Endometrium (tissue), 2 donors: ENCODE measurements around the gene PNPLA7.
"Not testable (repeated sequence)": the region's sequence is repeated elsewhere in the genome, so short reads cannot be mapped to it uniquely, and the experiment has no call there.

Experiments used
- FAIRE-seq: peaks from 2 replicates; lab custom pipeline; 2012; peaks lifted over from hg19 to GRCh38; lab: Jason Lieb, UNC
- donor health status: control.
- donor health status: control.

Gene PNPLA7

GRCh38 chr9:137540536-137540935 is 9.7 kb downstream of the PNPLA7 start:
- FAIRE-seq = no peak

- no peak for FAIRE-seq
These were observed 12.1 kb downstream of the PNPLA7 start for GRCh38 chr9:137538058-137538457.

- not testable (repeated sequence) for FAIRE-seq
These were observed 13.5 kb downstream of the PNPLA7 start for GRCh38 chr9:137536594-137537131.

GRCh38 chr9:137535120-137535428 is 15.1 kb downstream of the PNPLA7 start:
- FAIRE-seq = no peak

- FAIRE-seq = no peak
These were observed 15.7 kb downstream of the PNPLA7 start for GRCh38 chr9:137534256-137535119.

- FAIRE-seq = not testable (repeated sequence)
These were observed 17.2 kb downstream of the PNPLA7 start for GRCh38 chr9:137532891-137533468.

- no peak for FAIRE-seq
These were observed 19.0 kb downstream of the PNPLA7 start for GRCh38 chr9:137531099-137531765.

- no peak for FAIRE-seq
These were observed 19.9 kb downstream of the PNPLA7 start for GRCh38 chr9:137530331-137530730.

- FAIRE-seq = no peak
These were observed 25.3 kb downstream of the PNPLA7 start for GRCh38 chr9:137524981-137525317.

GRCh38 chr9:137524161-137524980 is 25.8 kb downstream of the PNPLA7 start:
- no peak for FAIRE-seq

- no peak for FAIRE-seq
These were observed 27.3 kb downstream of the PNPLA7 start for GRCh38 chr9:137522746-137523455.

- FAIRE-seq = no peak
These were observed 28.7 kb downstream of the PNPLA7 start for GRCh38 chr9:137521405-137521985.

GRCh38 chr9:137520614-137521404 is 29.4 kb downstream of the PNPLA7 start:
- FAIRE-seq = no peak

- no peak for FAIRE-seq
These were observed 30.6 kb downstream of the PNPLA7 start for GRCh38 chr9:137519553-137519952.

GRCh38 chr9:137518661-137519459 is 31.3 kb downstream of the PNPLA7 start:
- not testable (repeated sequence) for FAIRE-seq

GRCh38 chr9:137516144-137516917 is 33.9 kb downstream of the PNPLA7 start:
- no peak for FAIRE-seq

GRCh38 chr9:137515338-137515724 is 34.9 kb downstream of the PNPLA7 start:
- FAIRE-seq = no peak

- FAIRE-seq = no peak
These were observed 35.4 kb downstream of the PNPLA7 start for GRCh38 chr9:137514691-137515337.
